HepG2 (cell line): Measurements from ENCODE around the gene USH2A. TPM values are rescaled to one million over a fixed set of nuclear protein-coding genes. Genes with fewer than 3 reads are reported as not detected.

Experiments
- ATAC-seq: fragments of 200-7000 bp; cut with Tn5 transposase; 3 replicates; pipeline ENCODE4 v1.9.1; 2020; ENCODE audit warnings: mild to moderate bottlenecking, moderate library complexity
- BruUV-seq: library from RNA; stranded (reverse); fragments of 400-500 nt; replicated peaks from 2 replicates; lab custom pipeline; 2021; lab: Mats Ljungman, UMichigan
- CTCF ChIA-PET: fragments of 300-600 bp; formaldehyde crosslinking; extraction: SDS; loops from one replicate; lab custom pipeline; 2021; ENCODE audit warnings: low total read pairs, inconsistent platforms, low intra/inter-chr PET ratio; lab: Yijun Ruan, JAX
- POLR2A ChIA-PET: fragments of 350-600 bp; sonication (Branson Sonifier 250); formaldehyde crosslinking; loops from one replicate; lab custom pipeline; 2020; ENCODE audit warnings: antibody characterized with exemption, inconsistent platforms; lab: Yijun Ruan, JAX
- DNase-seq: peaks from one replicate; pipeline ENCODE4 v3.0.0-alpha.2; 2015; ENCODE audit warnings: low spot score
- FAIRE-seq: peaks from 3 replicates; lab custom pipeline; 2011; peaks lifted over from hg19 to GRCh38; lab: Jason Lieb, UNC
- H2AFZ ChIP-seq: one replicate; pipeline ENCODE4 v1.6.1; 2011; ENCODE audit warnings: low read length, inconsistent platforms
- H3K27ac ChIP-seq: fragments of 300-600 bp; 3 replicates; pipeline ENCODE4 v1.8.0; 2011; ENCODE audit warnings: mixed run types, mild to moderate bottlenecking, mixed read lengths, low read length, inconsistent platforms; ENCODE audit not compliant: insufficient read depth; ENCODE audit errors: extremely low read length
- H3K27me3 ChIP-seq, 2 experiments: fragments of 200-600 bp in 1 of 2; 2 replicates in 1 of 2; 3 replicates in 1 of 2; pipeline versions ENCODE4 v1.6.0 to v1.8.0; 2011; ENCODE audit warnings: low read length in 2 of 2, mild to moderate bottlenecking in 2 of 2, moderate library complexity in 2 of 2, inconsistent platforms in 1 of 2; ENCODE audit not compliant: insufficient read depth in 2 of 2, control insufficient read depth in 1 of 2
- H3K36me3 ChIP-seq, 2 experiments: fragments of 200-600 bp in 1 of 2; replicated peaks in 1 of 2; 2 replicates in 1 of 2; 3 replicates in 1 of 2; pipeline versions ENCODE4 v1.5.1 to v1.8.0; 2011; ENCODE audit warnings: low read length in 2 of 2, inconsistent platforms in 1 of 2; ENCODE audit not compliant: insufficient read depth in 2 of 2, control insufficient read depth in 1 of 2
- H3K4me1 ChIP-seq: 2 replicates; pipeline ENCODE4 v1.5.1; 2012; ENCODE audit warnings: low read length, inconsistent platforms; ENCODE audit not compliant: insufficient read depth
- H3K4me2 ChIP-seq: 2 replicates; pipeline ENCODE4 v1.6.0; 2011; ENCODE audit warnings: low read depth, low read length, inconsistent platforms
- H3K4me3 ChIP-seq, 3 experiments: fragments of 200-600 bp in 1 of 3; sonication (generic), shearing (Covaris generic) in 1 of 3; replicated peaks in 1 of 3; 2 replicates each; pipeline ENCODE4 v1.5.1; 2011 to 2016; ENCODE audit warnings: low read length in 3 of 3, inconsistent platforms in 2 of 3, low read depth in 2 of 3, mild to moderate bottlenecking in 2 of 3, control low read depth in 1 of 3, mixed read lengths in 1 of 3; ENCODE audit not compliant: insufficient read depth in 1 of 3
- H3K79me2 ChIP-seq: one replicate; pipeline ENCODE4 v1.6.1; 2011; ENCODE audit warnings: low read length, inconsistent platforms; ENCODE audit not compliant: insufficient read depth
- H3K9ac ChIP-seq: 2 replicates; pipeline ENCODE4 v1.6.0; 2011; ENCODE audit warnings: mild to moderate bottlenecking, low read depth, low read length, inconsistent platforms; ENCODE audit not compliant: insufficient read depth
- H3K9me3 ChIP-seq: 2 replicates; pipeline ENCODE4 v1.5.1; 2012; ENCODE audit warnings: mild to moderate bottlenecking, low read length
- H4K20me1 ChIP-seq: 2 replicates; pipeline ENCODE4 v1.6.0; 2011; ENCODE audit warnings: inconsistent platforms, mild to moderate bottlenecking, low read length, moderate library complexity; ENCODE audit not compliant: insufficient read depth
- ATF1 ChIP-seq: IDR thresholded peaks from 2 replicates; pipeline ENCODE4 v1.6.1; 2016; ENCODE audit warnings: mild to moderate bottlenecking, control low read depth
- CCDC6 ChIP-seq: sonication (generic); formaldehyde crosslinking; IDR thresholded peaks from 2 replicates; pipeline ENCODE4 v1.8.1; 2022; ENCODE audit warnings: mild to moderate bottlenecking, missing genetic modification reagents, moderate library complexity
- FOXO1 ChIP-seq: sonication (generic); formaldehyde crosslinking; IDR thresholded peaks from 2 replicates; pipeline ENCODE4 v1.4.0; 2020; ENCODE audit warnings: missing genetic modification reagents
- GMEB1 ChIP-seq: sonication (generic); formaldehyde crosslinking; IDR thresholded peaks from 2 replicates; pipeline ENCODE4 v1.5.1; 2020; ENCODE audit warnings: missing genetic modification reagents, mild to moderate bottlenecking, borderline replicate concordance
- KDM5A ChIP-seq: fragments of 200-600 bp; sonication (generic); IDR thresholded peaks from 2 replicates; pipeline ENCODE4 v1.7.0; 2018; ENCODE audit warnings: antibody characterized with exemption, mild to moderate bottlenecking, low read length, borderline replicate concordance
- SRY ChIP-seq: sonication (generic); formaldehyde crosslinking; IDR thresholded peaks from 2 replicates; pipeline ENCODE4 v1.8.0; 2022; ENCODE audit warnings: mild to moderate bottlenecking, missing genetic modification reagents
- ZBED4 ChIP-seq: sonication (generic); formaldehyde crosslinking; IDR thresholded peaks from 2 replicates; pipeline ENCODE4 v1.4.0; 2020; ENCODE audit warnings: missing genetic modification reagents, borderline replicate concordance
- ZNF225 ChIP-seq: sonication (generic); formaldehyde crosslinking; IDR thresholded peaks from 2 replicates; pipeline ENCODE4 v1.4.0; 2020; ENCODE audit warnings: mild to moderate bottlenecking, missing genetic modification reagents
- ZNF446 ChIP-seq: sonication (generic); formaldehyde crosslinking; IDR thresholded peaks from 2 replicates; pipeline ENCODE4 v1.5.0; 2020; ENCODE audit warnings: mild to moderate bottlenecking, missing genetic modification reagents
- ZNF678 ChIP-seq: sonication (generic); formaldehyde crosslinking; IDR thresholded peaks from 2 replicates; pipeline ENCODE4 v1.4.0; 2020; ENCODE audit warnings: mild to moderate bottlenecking, missing genetic modification reagents
- ZNF703 ChIP-seq: sonication (generic); formaldehyde crosslinking; IDR thresholded peaks from 2 replicates; pipeline ENCODE4 v1.5.1; 2020; ENCODE audit warnings: missing genetic modification reagents, mild to moderate bottlenecking, moderate library complexity, borderline replicate concordance
- ZNF746 ChIP-seq: sonication (generic); formaldehyde crosslinking; IDR thresholded peaks from 2 replicates; pipeline ENCODE4 v1.8.0; 2022; ENCODE audit warnings: mild to moderate bottlenecking, missing genetic modification reagents
- WGBS: methylation state at CpG from one replicate; pipeline ENCODE4 v1.1.6; 2017; ENCODE audit warnings: low lambda C conversion rate; 5-methylcytosine and 5-hydroxymethylcytosine counted together
- in situ Hi-C: cut with HindIII; loops from 2 replicates; pipeline ENCODE4 v1.10.0; 2017; ENCODE audit warnings: low pct_unique_long_range_greater_than_20kb; ENCODE audit not compliant: extremely low pct_ligation_motif_present
- intact Hi-C: fragments of 100-400 bp; cut with micrococcal nuclease; formaldehyde crosslinking; loops from one replicate; pipeline ENCODE4 v1.10.0; 2022; ENCODE audit not compliant: unreplicated experiment
- polyA plus RNA-seq, 8 experiments: library from polyadenylated mRNA; depleted of rRNA in 3 of 8; stranded (reverse) in 7 of 8; unstranded in 1 of 8; fragments of >200 nt; fragmentation: Illumina TruSeq in 4 of 8; extraction: Trizol in 4 of 8; gene quantifications; 2 replicates each; pipeline versions ENCODE4 v1.2.1 to v1.2.3, GENCODE V29; 2011 to 2016; ENCODE audit warnings: low read depth in 4 of 8, missing spikeins in 1 of 8, mixed read lengths in 1 of 8; ENCODE audit not compliant: insufficient read depth in 1 of 8
- total RNA-seq, 5 experiments: library from RNA; depleted of rRNA; stranded (reverse); fragments of >200 nt; fragmentation: Illumina TruSeq; extraction: Trizol; gene quantifications; 2 replicates each; pipeline ENCODE4 v1.2.3, GENCODE V29; 2016; ENCODE audit warnings: low read depth in 1 of 5
- TF ChIP-seq, protein P1 (sequence below): IDR thresholded peaks from 2 replicates; pipeline ENCODE4 v1.6.1; 2016; ENCODE audit warnings: control low read depth

Gene USH2A
- total and polyA plus RNA-seq, 2 of the 13 experiments (the other 11 are each of a cell fraction or from before 2014, with no cell fraction given), result 0.02 TPM; not detected in 1

DNA sequence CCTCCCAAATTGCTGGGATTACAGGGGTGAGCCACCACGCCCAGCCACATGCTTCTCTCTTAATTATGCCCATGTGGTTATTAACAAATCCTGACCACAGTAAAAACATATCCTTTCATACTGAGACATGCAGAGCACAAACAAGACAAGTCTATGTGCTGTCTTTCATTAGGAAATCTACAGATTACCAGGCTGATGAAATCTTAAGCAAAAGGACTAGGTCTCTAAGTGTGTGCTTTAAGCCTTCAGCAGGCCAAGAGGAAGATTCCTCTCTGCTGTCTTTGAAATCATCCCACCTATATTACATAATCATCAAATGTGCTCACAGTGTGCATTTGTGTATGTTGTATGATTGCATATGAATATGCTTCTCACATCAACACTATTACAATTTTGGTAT lies 436.8 kb downstream of the USH2A start:
- DNase-seq (no peak), FAIRE-seq (no peak), ATAC-seq (no peak)
- no peaks in the 10 kb centered on the region for H4K20me1 ChIP-seq
- H3K79me2 ChIP-seq, result no peaks in the 10 kb centered on the region
- WGBS, result 25% methylated on average over 1 of the region's 1 CpG
- H3K36me3 ChIP-seq, result no peaks in the 10 kb centered on the region
- CTCF ChIA-PET, result no interaction called here
- H3K4me1 ChIP-seq, result no peaks in the 10 kb centered on the region
- H3K27me3 ChIP-seq, result no peaks in the 10 kb centered on the region
- intact Hi-C loops (no loop called here), in situ Hi-C loops (no loop called here)
- H3K4me2 ChIP-seq, result no peak overlapping the region
- H3K27ac ChIP-seq, result no peak overlapping the region
- no peak overlapping the region for H3K4me3 ChIP-seq
- TF ChIP-seq ZNF446 (no peak), ZBED4 (CRISPR knock-in tag) (no peak), CCDC6 (CRISPR knock-in tag) (no peak), ZNF678 (CRISPR knock-in tag) (no peak), SRY (no peak), ATF1 (CRISPR knock-in tag) (no peak), KDM5A (no peak), ZNF225 (CRISPR knock-in tag) (no peak), FOXO1 (CRISPR knock-in tag) (no peak), GMEB1 (CRISPR knock-in tag) (no peak), ZNF746 (CRISPR knock-in tag) (no peak), ZNF703 (CRISPR knock-in tag) (no peak)
- TF ChIP-seq, protein P1, sequence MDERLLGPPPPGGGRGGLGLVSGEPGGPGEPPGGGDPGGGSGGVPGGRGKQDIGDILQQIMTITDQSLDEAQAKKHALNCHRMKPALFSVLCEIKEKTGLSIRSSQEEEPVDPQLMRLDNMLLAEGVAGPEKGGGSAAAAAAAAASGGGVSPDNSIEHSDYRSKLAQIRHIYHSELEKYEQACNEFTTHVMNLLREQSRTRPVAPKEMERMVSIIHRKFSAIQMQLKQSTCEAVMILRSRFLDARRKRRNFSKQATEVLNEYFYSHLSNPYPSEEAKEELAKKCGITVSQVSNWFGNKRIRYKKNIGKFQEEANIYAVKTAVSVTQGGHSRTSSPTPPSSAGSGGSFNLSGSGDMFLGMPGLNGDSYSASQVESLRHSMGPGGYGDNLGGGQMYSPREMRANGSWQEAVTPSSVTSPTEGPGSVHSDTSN, result no peak
- H3K9me3 ChIP-seq, result no peaks in the 10 kb centered on the region
- H3K9ac ChIP-seq, result no peak overlapping the region
- BruUV-seq, result no TSS peak
- POLR2A ChIA-PET, result no interaction called here
- no peak overlapping the region for H2AFZ ChIP-seq
